Measurements from ENCODE around the gene CD82.
"Not testable (repeated sequence)": the region's sequence is repeated elsewhere in the genome, so short reads cannot be mapped to it uniquely, and the experiment has no call there.

Gene CD82

DNA sequence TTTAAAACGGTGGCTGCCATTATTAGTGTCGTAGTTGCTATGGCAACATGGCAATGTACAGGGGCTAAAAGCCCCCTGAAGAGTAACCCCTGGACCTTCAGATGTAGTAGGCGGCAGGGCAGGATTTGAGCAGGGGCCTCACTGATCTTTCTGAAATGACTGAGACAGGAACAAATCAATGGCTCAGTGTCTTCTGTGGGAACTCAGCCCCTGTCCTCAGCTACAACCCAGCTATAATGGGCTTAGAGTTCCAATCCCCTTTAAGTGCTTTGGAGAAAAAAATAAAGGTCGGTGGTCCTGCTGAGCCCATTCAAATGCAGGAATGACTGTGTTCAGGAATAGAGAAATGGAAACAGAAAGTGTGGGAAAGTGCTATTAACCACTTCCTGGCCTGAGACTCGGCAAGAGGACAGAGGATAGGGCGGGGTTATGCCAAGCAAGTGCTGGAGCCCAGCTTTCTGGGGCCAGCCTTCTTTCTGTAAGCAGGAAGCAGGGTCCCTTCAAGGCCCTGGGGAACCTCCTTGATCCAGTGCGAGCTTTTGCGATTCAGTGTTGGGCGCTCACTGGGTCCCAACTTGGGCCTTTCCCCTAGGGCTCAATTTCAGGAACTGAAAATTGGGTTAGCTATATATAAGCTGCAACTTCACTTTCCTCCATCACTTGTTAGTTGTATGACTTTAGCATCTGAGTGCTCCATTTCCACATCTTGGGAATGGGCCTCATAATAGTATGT lies 6.1 kb upstream of the CD82 start:
- DNase-seq (ENCODE audit: extremely low read depth in 1 of 2, low read depth in 1 of 2) = no peak

GRCh38 chr11:44559940-44560300 lies 5.5 kb upstream of the CD82 start:
- not testable (repeated sequence) for DNase-seq (ENCODE audit: extremely low read depth in 1 of 2, low read depth in 1 of 2)

- DNase-seq (ENCODE audit: extremely low read depth in 1 of 2, low read depth in 1 of 2) = no peak
Observed at GRCh38 chr11:44561275-44561805, 4.1 kb upstream of the CD82 start.

DNA sequence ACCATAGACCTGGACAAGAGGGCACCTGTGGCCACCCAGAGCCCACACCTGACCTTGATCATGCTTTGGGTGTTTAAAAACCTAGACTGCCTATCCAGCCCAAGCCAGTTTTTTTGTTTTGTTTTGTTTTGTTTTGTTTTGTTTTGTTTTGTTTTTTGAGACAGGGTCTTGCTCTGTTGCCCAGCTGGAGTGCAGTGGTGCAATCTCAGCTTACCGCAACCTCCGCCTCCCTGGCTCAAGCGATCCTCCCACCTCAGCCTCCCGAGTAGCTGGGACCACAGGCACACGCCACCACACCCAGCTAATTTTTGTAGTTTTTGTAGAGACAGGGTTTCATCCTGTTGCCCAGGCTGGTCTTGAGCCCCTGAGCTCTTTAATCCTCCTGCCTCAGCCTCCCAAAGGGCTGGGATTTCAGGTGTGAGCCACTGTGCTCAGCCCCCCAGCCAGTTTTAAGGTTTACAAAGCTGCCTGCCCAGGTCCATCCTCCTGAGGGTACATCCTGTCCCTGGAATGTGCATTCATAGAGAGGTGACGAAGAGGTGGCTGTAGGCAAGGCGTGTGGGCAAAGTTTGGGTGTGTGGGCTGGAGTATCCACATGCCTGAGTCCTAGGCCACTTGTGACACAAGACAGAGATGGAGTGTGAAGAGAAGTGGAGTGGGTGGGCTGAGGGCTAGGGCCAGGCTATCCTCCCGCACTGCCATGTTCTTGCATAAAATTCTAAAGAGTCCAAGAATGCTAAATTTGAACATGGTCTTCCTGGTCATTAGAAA lies 3.3 kb upstream of the CD82 start:
- DNase-seq (ENCODE audit: extremely low read depth in 1 of 2, low read depth in 1 of 2) = no peak

DNA sequence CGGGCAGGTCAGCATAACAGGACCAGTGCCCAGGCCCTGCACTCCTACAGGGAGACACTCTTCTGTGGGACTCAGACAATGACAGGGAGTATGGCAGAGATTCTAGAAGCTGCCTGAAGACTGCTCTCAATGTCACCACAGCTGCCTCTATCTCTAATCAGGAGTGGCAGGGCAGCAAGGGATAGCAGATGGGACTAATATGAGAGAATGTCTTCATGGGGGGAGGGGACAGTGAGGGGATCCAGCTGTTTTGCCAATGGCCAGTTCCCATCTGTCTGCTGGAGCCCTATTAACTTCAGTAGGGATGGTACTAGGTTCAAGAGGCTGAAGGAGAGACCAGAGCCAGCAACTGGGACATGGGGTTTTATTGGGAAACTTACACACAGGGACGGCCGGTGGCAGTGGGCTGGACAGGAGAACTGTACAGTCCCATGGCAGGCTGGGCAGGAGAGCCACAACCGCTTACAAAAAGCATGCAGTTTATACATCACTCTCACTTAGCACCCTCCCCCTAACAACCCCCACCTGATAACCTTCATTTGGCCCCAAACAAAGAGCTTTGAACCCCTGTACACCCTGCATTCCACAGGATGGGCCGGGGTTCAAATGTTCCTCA lies 2.5 kb upstream of the CD82 start:
- no peak for DNase-seq (ENCODE audit: extremely low read depth in 1 of 2, low read depth in 1 of 2)

DNA sequence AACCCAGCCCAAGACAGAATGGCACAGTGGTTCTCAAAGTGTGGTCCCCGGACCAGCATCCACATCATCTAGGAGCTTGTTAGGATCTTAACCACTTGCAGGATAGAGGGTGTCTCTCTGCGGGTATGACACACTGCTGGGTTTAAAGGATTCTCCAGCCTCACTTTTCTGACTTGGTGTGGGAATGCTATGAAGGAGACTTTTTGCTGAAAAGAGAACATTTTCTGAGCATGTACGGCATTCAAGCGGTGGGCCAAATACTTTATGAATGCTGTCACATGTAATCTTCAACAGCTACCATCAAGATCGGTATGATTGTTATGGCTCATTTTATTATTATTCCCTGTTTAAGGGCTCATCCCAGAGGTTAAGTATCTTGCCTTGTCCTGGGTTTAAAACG lies 1.8 kb upstream of the CD82 start:
- no peak for DNase-seq (ENCODE audit: extremely low read depth in 1 of 2, low read depth in 1 of 2)

DNA sequence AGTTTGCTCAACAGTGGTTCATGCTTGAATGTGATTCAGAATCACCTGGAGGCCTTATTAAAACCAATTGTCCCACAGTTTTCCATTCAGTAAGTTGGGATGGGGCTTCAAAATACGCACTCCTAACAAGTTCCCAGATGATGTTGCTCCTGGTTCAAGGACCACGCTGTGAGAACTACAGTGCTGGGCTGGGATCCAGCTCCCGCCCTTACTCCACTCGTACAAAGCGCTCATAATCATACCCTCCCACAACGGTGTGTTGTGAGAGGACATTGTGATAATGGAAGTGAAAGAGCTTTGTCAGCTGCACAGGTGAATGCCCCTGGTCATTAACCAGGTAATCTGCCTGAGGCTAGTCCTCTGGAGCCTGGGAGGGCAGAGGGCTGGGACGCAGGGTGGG lies 1.3 kb upstream of the CD82 start:
- no peak for DNase-seq (ENCODE audit: extremely low read depth in 1 of 2, low read depth in 1 of 2)

GRCh38 chr11:44564670-44565210 lies 723 bp upstream of the CD82 start:
- DNase-seq (ENCODE audit: extremely low read depth in 1 of 2, low read depth in 1 of 2) = no peak

- no peak for DNase-seq (ENCODE audit: extremely low read depth in 1 of 2, low read depth in 1 of 2)
Observed at GRCh38 chr11:44565953-44566949, 788 bp downstream of the CD82 start.

DNA sequence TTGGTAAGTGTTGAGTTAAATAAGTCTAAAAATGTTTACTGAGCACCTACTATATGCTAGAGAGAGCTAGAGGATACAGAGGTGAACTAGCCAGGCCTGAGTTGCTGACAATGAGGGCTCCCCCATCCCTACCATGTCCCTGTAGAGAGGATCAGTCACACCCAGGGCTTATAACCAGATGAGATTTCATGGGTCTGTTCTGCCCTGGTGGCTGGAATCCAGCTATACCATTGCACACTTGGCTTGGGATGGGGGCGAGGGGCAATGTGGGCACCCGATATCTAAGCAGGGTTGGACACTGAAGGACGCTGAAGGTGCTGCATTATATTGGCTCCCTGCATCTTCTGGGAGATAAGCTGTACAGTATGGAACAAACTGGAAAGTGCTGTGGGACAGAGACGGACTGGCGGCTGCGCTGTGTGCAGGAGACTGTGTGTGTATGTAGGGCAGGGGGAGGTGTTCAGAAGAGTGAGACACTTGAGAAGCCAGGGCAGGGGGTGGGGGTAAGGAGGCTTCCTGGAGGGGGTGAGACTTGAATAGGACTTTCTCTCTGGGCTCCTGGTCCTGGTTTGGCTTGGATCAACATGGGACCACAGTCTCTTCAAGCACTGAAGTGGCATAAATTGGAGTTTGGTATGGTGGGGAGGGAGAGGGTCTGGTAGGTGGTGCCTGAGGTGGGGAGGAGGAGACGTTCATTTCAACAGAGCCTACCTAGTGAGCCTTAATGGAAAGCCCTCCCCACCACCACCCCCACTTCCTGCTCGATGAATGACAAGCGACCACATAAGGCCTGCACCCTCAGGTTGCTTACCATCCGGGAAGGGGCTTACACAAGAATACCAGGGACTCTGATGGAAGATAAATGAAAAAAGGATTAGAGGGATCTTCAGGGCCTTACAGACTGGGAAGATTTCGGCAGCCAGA lies 1.8 kb downstream of the CD82 start:
- DNase-seq (ENCODE audit: extremely low read depth in 1 of 2, low read depth in 1 of 2) = no peak

- no peak for DNase-seq (ENCODE audit: extremely low read depth in 1 of 2, low read depth in 1 of 2)
Observed at GRCh38 chr11:44567876-44568256, 2.4 kb downstream of the CD82 start.

GRCh38 chr11:44568331-44568657 lies 2.8 kb downstream of the CD82 start:
- DNase-seq (ENCODE audit: extremely low read depth in 1 of 2, low read depth in 1 of 2) = no peak

GRCh38 chr11:44568658-44569473 lies 3.4 kb downstream of the CD82 start:
- peak; percentile 80 to 92 for DNase-seq (ENCODE audit: extremely low read depth in 1 of 2, low read depth in 1 of 2)

DNA sequence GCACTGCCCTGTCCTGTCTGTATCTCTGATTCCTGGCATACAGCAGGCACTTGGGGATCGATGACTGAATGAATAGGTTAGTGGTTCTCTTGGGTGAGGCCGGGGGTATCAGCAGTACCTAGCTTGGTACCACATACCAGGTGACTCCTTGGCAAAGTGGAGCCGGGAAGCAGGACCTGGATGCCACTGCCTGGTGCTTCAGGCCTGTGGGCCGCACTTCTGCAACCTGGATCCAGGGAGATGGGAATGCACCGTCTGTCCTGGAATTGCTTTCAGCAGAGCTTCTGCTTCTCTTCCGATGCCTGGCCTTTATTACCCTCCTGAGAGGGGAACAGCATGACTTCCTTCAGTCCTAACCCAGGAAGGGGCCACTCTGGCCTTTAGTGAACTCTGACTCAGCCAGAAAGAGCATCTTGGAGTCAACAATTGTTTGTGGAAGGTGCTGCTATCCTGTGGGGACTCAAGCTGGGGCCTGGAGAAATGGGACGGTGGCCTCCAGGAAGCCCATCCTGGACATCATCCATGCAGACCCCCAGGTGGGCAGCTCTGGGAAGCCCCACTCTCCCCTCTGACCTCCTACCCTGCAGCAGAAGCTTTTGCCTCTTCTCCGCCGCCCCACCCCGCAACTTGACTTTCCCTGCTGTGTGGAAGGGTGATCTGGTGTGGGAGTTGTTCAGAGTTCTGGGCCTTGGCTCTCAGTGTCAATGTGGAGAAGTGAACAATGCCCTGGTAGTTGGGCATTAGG lies 5.1 kb downstream of the CD82 start:
- DNase-seq (ENCODE audit: extremely low read depth in 1 of 2, low read depth in 1 of 2) = no peak

GRCh38 chr11:44571871-44572270 lies 6.4 kb downstream of the CD82 start:
- no peak for DNase-seq (ENCODE audit: extremely low read depth in 1 of 2, low read depth in 1 of 2)

- DNase-seq (ENCODE audit: extremely low read depth in 1 of 2, low read depth in 1 of 2) = no peak
Observed at GRCh38 chr11:44572436-44572835, 7.0 kb downstream of the CD82 start.

- no peak for DNase-seq (ENCODE audit: extremely low read depth in 1 of 2, low read depth in 1 of 2)
Observed at GRCh38 chr11:44572884-44573283, 7.4 kb downstream of the CD82 start.

DNA sequence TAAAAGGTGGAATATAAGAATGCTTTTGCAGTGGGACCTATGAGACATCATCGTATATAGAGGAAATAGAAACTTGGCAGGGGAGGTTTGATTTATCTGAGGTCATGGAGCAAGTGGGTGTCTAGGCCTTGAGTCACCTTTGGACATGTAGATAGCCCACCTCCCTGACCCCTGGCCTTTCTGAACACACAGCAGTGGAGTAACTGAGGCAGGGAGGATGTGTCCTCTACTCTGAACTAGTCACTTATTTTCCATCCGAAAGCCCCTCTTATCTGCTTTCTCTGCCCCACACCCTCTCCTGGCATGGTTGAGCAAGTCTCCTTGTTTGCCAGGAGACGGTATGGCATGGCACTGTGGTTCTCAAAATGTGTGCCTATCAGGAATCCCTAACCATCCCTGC lies 7.9 kb downstream of the CD82 start:
- DNase-seq (ENCODE audit: extremely low read depth in 1 of 2, low read depth in 1 of 2) = no peak

Data from stimulated activated CD8-positive, alpha-beta memory T cell treated with anti-CD3 and anti-CD28 coated beads, Interleukin-7, amount 100 ng/mL, for 48 hours (primary cell).